CD14-positive monocyte (primary cell): ENCODE results near the gene CTNND2. TPM values are rescaled to one million over a fixed set of nuclear protein-coding genes. Genes with fewer than 3 reads are reported as not detected.

ENCODE experiments used
- DNase-seq, 3 donors: peaks; one replicate each; pipeline ENCODE4 v3.0.0-alpha.2; 2011 to 2022
- H2AFZ ChIP-seq: 2 replicates; pipeline ENCODE4 v1.6.0; 2012; ENCODE audit warnings: mild to moderate bottlenecking, low read depth, low read length, inconsistent platforms; ENCODE audit not compliant: insufficient read depth, poor library complexity, severe bottlenecking
- H3K27ac ChIP-seq, 2 donors: 1 replicate in 1 of 2; 2 replicates in 1 of 2; pipeline ENCODE4 v1.5.1; 2012 to 2013; ENCODE audit warnings: low read length in 2 of 2, control low read depth in 1 of 2, inconsistent platforms in 1 of 2, low read depth in 1 of 2, mild to moderate bottlenecking in 1 of 2
- H3K27me3 ChIP-seq, 2 donors: one replicate each; pipeline versions ENCODE4 v1.6.0 to v1.6.1; 2011 to 2013; ENCODE audit warnings: low read length in 2 of 2; ENCODE audit not compliant: control insufficient read depth in 2 of 2, insufficient read depth in 2 of 2
- H3K36me3 ChIP-seq, 2 donors: replicated peaks in 1 of 2; 1 replicate in 1 of 2; 2 replicates in 1 of 2; pipeline versions ENCODE4 v1.5.1 to v1.6.1; 2012 to 2013; ENCODE audit warnings: low read length in 2 of 2, control low read depth in 1 of 2, inconsistent platforms in 1 of 2, mild to moderate bottlenecking in 1 of 2; ENCODE audit not compliant: insufficient read depth in 2 of 2, control insufficient read depth in 1 of 2
- H3K4me1 ChIP-seq, 2 donors: 1 replicate in 1 of 2; 2 replicates in 1 of 2; pipeline versions ENCODE4 v1.5.1 to v1.6.1; 2012 to 2013; ENCODE audit warnings: low read length in 2 of 2, control low read depth in 1 of 2, inconsistent platforms in 1 of 2, mild to moderate bottlenecking in 1 of 2, moderate library complexity in 1 of 2; ENCODE audit not compliant: insufficient read depth in 2 of 2, control insufficient read depth in 1 of 2
- H3K4me2 ChIP-seq: replicated peaks from 2 replicates; pipeline ENCODE3; 2012; ENCODE audit warnings: low read length, moderate library complexity, mild to moderate bottlenecking; ENCODE audit not compliant: poor library complexity, severe bottlenecking; ENCODE audit errors: extremely low read depth
- H3K4me3 ChIP-seq, 3 experiments: fragments of 200-600 bp in 1 of 3; sonication (generic) in 1 of 3; replicated peaks in 1 of 3; 1 replicate in 2 of 3; 2 replicates in 1 of 3; pipeline ENCODE4 v1.5.1; 2011 to 2013; ENCODE audit warnings: low read length in 3 of 3, mild to moderate bottlenecking in 3 of 3, control low read depth in 2 of 3, low read depth in 2 of 3, inconsistent platforms in 1 of 3, moderate library complexity in 1 of 3
- H3K79me2 ChIP-seq: 2 replicates; pipeline ENCODE4 v1.6.0; 2012; ENCODE audit warnings: mild to moderate bottlenecking, control low read depth, inconsistent platforms, low read length, moderate library complexity; ENCODE audit not compliant: insufficient read depth
- H3K9ac ChIP-seq: 2 replicates; pipeline ENCODE4 v1.6.0; 2017; ENCODE audit warnings: low read length, mild to moderate bottlenecking; ENCODE audit not compliant: insufficient read depth, poor library complexity, severe bottlenecking
- H3K9me3 ChIP-seq, 2 donors: replicated peaks in 1 of 2; 1 replicate in 1 of 2; 2 replicates in 1 of 2; pipeline versions ENCODE4 v1.5.1 to v1.6.1; 2012 to 2013; ENCODE audit warnings: low read length in 2 of 2, control low read depth in 1 of 2; ENCODE audit not compliant: control insufficient read depth in 1 of 2, insufficient read depth in 1 of 2
- H4K20me1 ChIP-seq: 2 replicates; pipeline ENCODE4 v1.6.0; 2012; ENCODE audit warnings: mild to moderate bottlenecking, low read length, control low read depth, moderate library complexity; ENCODE audit not compliant: insufficient read depth
- H3K27ac Mint-ChIP-seq, 7 donors: one replicate each; pipeline ENCODE4 v1.8.0; 2020; ENCODE audit warnings: mild to moderate bottlenecking in 7 of 7, mixed read lengths in 7 of 7, moderate library complexity in 6 of 7, inconsistent platforms in 2 of 7
- H3K27me3 Mint-ChIP-seq, 3 donors: one replicate each; pipeline ENCODE4 v1.8.0; 2021 to 2022; ENCODE audit warnings: low read depth in 3 of 3, mild to moderate bottlenecking in 3 of 3, mixed read lengths in 3 of 3, moderate library complexity in 3 of 3, inconsistent platforms in 1 of 3
- H3K36me3 Mint-ChIP-seq, 2 donors: one replicate each; pipeline ENCODE4 v1.8.0; 2020; ENCODE audit warnings: mixed read lengths in 2 of 2, inconsistent platforms in 1 of 2, mild to moderate bottlenecking in 1 of 2
- H3K4me1 Mint-ChIP-seq: one replicate; pipeline ENCODE4 v1.8.0; 2020; ENCODE audit warnings: mild to moderate bottlenecking, mixed read lengths
- H3K4me3 Mint-ChIP-seq, 2 donors: one replicate each; pipeline ENCODE4 v1.8.0; 2020; ENCODE audit warnings: mild to moderate bottlenecking in 2 of 2, mixed read lengths in 2 of 2, moderate library complexity in 1 of 2
- H3K9me3 Mint-ChIP-seq, 7 donors: one replicate each; pipeline ENCODE4 v1.8.0; 2020 to 2022; ENCODE audit warnings: mixed read lengths in 7 of 7, mild to moderate bottlenecking in 6 of 7, moderate library complexity in 6 of 7, inconsistent platforms in 2 of 7
- CTCF ChIP-seq: fragments of 200-600 bp; IDR thresholded peaks from one replicate; pipeline ENCODE4 v1.8.0; 2022; ENCODE audit warnings: antibody characterized with exemption, mild to moderate bottlenecking
- whole genome bisulfite sequencing: methylation state at CpG from one replicate; pipeline ENCODE4 v1.1.5; 2013; ENCODE audit warnings: missing lambda C conversion rate; ENCODE audit not compliant: insufficient coverage; 5-methylcytosine and 5-hydroxymethylcytosine counted together
- intact Hi-C, 2 donors: fragments of 100-400 bp; cut with micrococcal nuclease; formaldehyde crosslinking; loops; one replicate each; pipeline versions ENCODE4 v1.15.0 to v1.15.1; 2023
- polyA plus RNA-seq, 3 donors: library from polyadenylated mRNA; depleted of rRNA in 1 of 3; unstranded in 2 of 3; stranded (reverse) in 1 of 3; fragments of 300-500 nt in 2 of 3; fragments of >200 nt in 1 of 3; fragmentation: Illumina TruSeq in 2 of 3; gene quantifications; 1 replicate in 2 of 3; 2 replicates in 1 of 3; pipeline ENCODE4 v1.2.3, GENCODE V29; 2012 to 2021

CTNND2 gene
- polyA plus RNA-seq, 3 donors, result not detected

- 94% methylated on average over 2 of the region's 3 CpGs for WGBS
Observed at GRCh38 chr5:11443831-11444230, 460.4 kb downstream of the CTNND2 start.

GRCh38 chr5:11432116-11432515 lies 472.1 kb downstream of the CTNND2 start:
- peaks cover 0 to 3% (median 0%) of the 10 kb centered on the region in 7 donors for H3K9me3 Mint-ChIP-seq
- H3K9me3 ChIP-seq, result no peaks in the 10 kb centered on the region
- H3K27me3 Mint-ChIP-seq, result peaks cover 0 to 4% (median 0%) of the 10 kb centered on the region in 3 donors
- DNase-seq, result no peak
- no peaks in the 10 kb centered on the region for H4K20me1 ChIP-seq
- no peaks in the 10 kb centered on the region for H3K79me2 ChIP-seq
- no peaks in the 10 kb centered on the region for H3K36me3 Mint-ChIP-seq
- intact Hi-C loops, result no loop called here
- H3K27me3 ChIP-seq, result no peaks in the 10 kb centered on the region
- H3K4me3 Mint-ChIP-seq, result no peak overlapping the region
- H3K27ac Mint-ChIP-seq, result no peak overlapping the region
- TF ChIP-seq CTCF, result no peak
- no peak overlapping the region for H3K9ac ChIP-seq
- H3K4me1 ChIP-seq, result no peaks in the 10 kb centered on the region
- H3K4me1 Mint-ChIP-seq, result no peaks in the 10 kb centered on the region
- H2AFZ ChIP-seq, result no peak overlapping the region
- H3K4me3 ChIP-seq, result no peak overlapping the region
- no peaks in the 10 kb centered on the region for H3K36me3 ChIP-seq
- no peak overlapping the region for H3K4me2 ChIP-seq
- H3K27ac ChIP-seq, result no peak overlapping the region
- no CpG with 5 or more reads among the region's 1 CpG for WGBS

More at GRCh38 chr5:11443831-11444230, 460.4 kb downstream of the CTNND2 start:
- no peak overlapping the region for H3K27ac ChIP-seq
- no peak overlapping the region for H3K4me3 ChIP-seq
- H3K36me3 ChIP-seq, result no peaks in the 10 kb centered on the region
- Mint-ChIP-seq H3K27me3 (peaks cover 0 to 3% (median 0%) of the 10 kb centered on the region in 3 donors), H3K9me3 (peaks cover 0 to 2% (median 0%) of the 10 kb centered on the region in 7 donors), H3K4me3 (no peak overlapping the region), H3K27ac (no peak overlapping the region), H3K4me1 (no peaks in the 10 kb centered on the region), H3K36me3 (no peaks in the 10 kb centered on the region)
- no peaks in the 10 kb centered on the region for H3K79me2 ChIP-seq
- H3K4me2 ChIP-seq, result no peak overlapping the region
- H3K27me3 ChIP-seq, result no peaks in the 10 kb centered on the region
- no peaks in the 10 kb centered on the region for H3K9me3 ChIP-seq
- H3K4me1 ChIP-seq, result no peaks in the 10 kb centered on the region
- no peak for DNase-seq
- no peak overlapping the region for H3K9ac ChIP-seq
- intact Hi-C loops, result no loop called here
- H4K20me1 ChIP-seq, result no peaks in the 10 kb centered on the region
- no peak for TF ChIP-seq CTCF
- H2AFZ ChIP-seq, result no peak overlapping the region
